GM12878 (cell line): ENCODE results near the gene BICD1. TPM values are rescaled to one million over a fixed set of nuclear protein-coding genes. Genes with fewer than 3 reads are reported as not detected.

Experiments
- ATAC-seq: fragments of 200-7000 bp; cut with Tn5 transposase; 3 replicates; pipeline ENCODE4 v1.9.1; 2020; ENCODE audit warnings: mild to moderate bottlenecking, moderate library complexity
- BruUV-seq: library from RNA; stranded (reverse); fragments of 400-500 nt; replicated peaks from 2 replicates; lab custom pipeline; 2021; lab: Mats Ljungman, UMichigan
- CTCF ChIA-PET: fragments of 300-600 bp; sonication (Branson Sonifier 250); formaldehyde crosslinking; extraction: SDS; loops from one replicate; lab custom pipeline; 2021; ENCODE audit warnings: inconsistent platforms; lab: Yijun Ruan, JAX
- POLR2A ChIA-PET: fragments of 350-600 bp; formaldehyde crosslinking; extraction: SDS; loops from one replicate; lab custom pipeline; 2021; ENCODE audit warnings: inconsistent platforms; lab: Charles Lee
- RAD21 ChIA-PET: fragments of 300-600 bp; sonication (Branson Sonifier 250); formaldehyde crosslinking; loops from one replicate; lab custom pipeline; 2023; ENCODE audit warnings: antibody characterized with exemption; ENCODE audit not compliant: unreplicated experiment; lab: Charles Lee
- SMC1A ChIA-PET: fragments of 300-600 bp; sonication (Branson Sonifier 250); formaldehyde crosslinking; loops from one replicate; lab custom pipeline; 2023; ENCODE audit not compliant: unreplicated experiment, uncharacterized antibody; lab: Charles Lee
- DNase-seq: peaks from one replicate; pipeline ENCODE4 v3.0.0-alpha.2; 2011; ENCODE audit warnings: low read depth, low spot score
- FAIRE-seq: peaks from 3 replicates; lab custom pipeline; 2011; peaks lifted over from hg19 to GRCh38; lab: Jason Lieb, UNC
- H2AFZ ChIP-seq: 2 replicates; pipeline ENCODE4 v1.6.0; 2011; ENCODE audit warnings: low read depth, low read length, control low read depth; ENCODE audit not compliant: control insufficient read depth
- H3K27ac ChIP-seq: 2 replicates; pipeline ENCODE4 v1.5.1; 2011; ENCODE audit warnings: control low read depth; ENCODE audit not compliant: control insufficient read depth, insufficient read depth
- H3K27me3 ChIP-seq, 2 experiments: replicated peaks in 1 of 2; 2 replicates each; pipeline versions ENCODE4 v1.6.0 to v1.6.1; 2011; ENCODE audit warnings: low read length in 1 of 2; ENCODE audit not compliant: control insufficient read depth in 2 of 2, insufficient read depth in 2 of 2
- H3K36me3 ChIP-seq, 2 experiments: 2 replicates each; pipeline ENCODE4 v1.5.1; 2011; ENCODE audit warnings: low read length in 1 of 2; ENCODE audit not compliant: control insufficient read depth in 2 of 2, insufficient read depth in 2 of 2
- H3K4me1 ChIP-seq: 2 replicates; pipeline ENCODE4 v1.6.1; 2011; ENCODE audit warnings: mild to moderate bottlenecking, low read length, moderate library complexity, mixed read lengths; ENCODE audit not compliant: control insufficient read depth, insufficient read depth
- H3K4me2 ChIP-seq: 2 replicates; pipeline ENCODE4 v1.6.0; 2011; ENCODE audit warnings: control low read depth; ENCODE audit not compliant: control insufficient read depth, insufficient read depth
- H3K4me3 ChIP-seq: fragments of 200-600 bp; sonication (generic); 2 replicates; pipeline ENCODE4 v1.5.1; 2016
- H3K79me2 ChIP-seq: 2 replicates; pipeline ENCODE4 v1.6.0; 2011; ENCODE audit warnings: low read length; ENCODE audit not compliant: control insufficient read depth, insufficient read depth
- H3K9ac ChIP-seq: 2 replicates; pipeline ENCODE4 v1.8.0; 2011; ENCODE audit warnings: low read length, control low read depth, mixed read lengths; ENCODE audit not compliant: control insufficient read depth, insufficient read depth
- H3K9me3 ChIP-seq: replicated peaks from 3 replicates; pipeline ENCODE4 v1.5.1; 2011; ENCODE audit warnings: mild to moderate bottlenecking, low read length; ENCODE audit not compliant: control insufficient read depth, insufficient read depth
- H4K20me1 ChIP-seq: 2 replicates; pipeline ENCODE4 v1.6.0; 2011; ENCODE audit not compliant: control insufficient read depth, insufficient read depth
- CBFB ChIP-seq: IDR thresholded peaks from 2 replicates; pipeline ENCODE4 v1.6.1; 2016; ENCODE audit warnings: antibody characterized with exemption, low read depth
- MYB ChIP-seq: fragments of 150-350 bp; IDR thresholded peaks from 2 replicates; pipeline ENCODE4 v1.6.1; 2014; ENCODE audit warnings: mild to moderate bottlenecking, low read depth, low read length, borderline replicate concordance
- NFYA ChIP-seq: IDR thresholded peaks from 2 replicates; pipeline ENCODE4 v1.6.1; 2011; ENCODE audit warnings: low read depth, mild to moderate bottlenecking, low read length, improper control_type of control experiment, borderline replicate concordance
- NR2C1 ChIP-seq: fragments of 450-650 bp; IDR thresholded peaks from 2 replicates; pipeline ENCODE4 v1.6.1; 2017; ENCODE audit warnings: antibody characterized with exemption, mild to moderate bottlenecking, moderate library complexity
- RBBP5 ChIP-seq: fragments of 200-600 bp; sonication (generic); conservative IDR thresholded peaks from 2 replicates; pipeline ENCODE4 v1.6.1; 2016
- ZNF24 ChIP-seq: fragments of 450-650 bp; IDR thresholded peaks from 2 replicates; pipeline ENCODE4 v1.6.1; 2017; ENCODE audit warnings: antibody characterized with exemption, mild to moderate bottlenecking
- WGBS: methylation state at CpG from one replicate; pipeline ENCODE4 v1.1.6; 2016; ENCODE audit warnings: low lambda C conversion rate; ENCODE audit not compliant: insufficient replicate concordance, insufficient coverage; ENCODE audit errors: missing lambda C conversion rate; 5-methylcytosine and 5-hydroxymethylcytosine counted together
- in situ Hi-C: fragments of 300-500 bp; cut with MboI; formaldehyde crosslinking; loops from 9 replicates; pipeline ENCODE4 v1.14.3; 2018; ENCODE audit warnings: mixed read lengths
- intact Hi-C: fragments of 100-400 bp; cut with micrococcal nuclease; formaldehyde crosslinking; loops from one replicate; pipeline ENCODE4 v1.14.2; 2022; ENCODE audit not compliant: unreplicated experiment
- polyA plus RNA-seq, 11 experiments: library from polyadenylated mRNA; depleted of rRNA in 4 of 11; unstranded in 6 of 11; stranded (reverse) in 5 of 11; fragments of >200 nt; fragmentation: Nextera tagmentation in 4 of 11; fragmentation: Illumina TruSeq in 1 of 11; extraction: Ambion mirVana in 4 of 11; extraction: Trizol in 1 of 11; gene quantifications; 1 replicate in 1 of 11; 2 replicates in 10 of 11; pipeline versions ENCODE4 v1.2.1 to v1.2.3, GENCODE V29; 2011 to 2016; ENCODE audit warnings: inconsistent platforms in 2 of 11, missing spikeins in 2 of 11, low read depth in 1 of 11
- total RNA-seq, 4 experiments: library from RNA; depleted of rRNA in 3 of 4; stranded (reverse); fragments of >200 nt in 3 of 4; fragmentation: Illumina TruSeq in 1 of 4; extraction: Trizol in 1 of 4; gene quantifications; 2 replicates each; pipeline versions ENCODE4 v1.2.1 to v1.2.3, GENCODE V29; 2013 to 2021

Gene BICD1
- total and polyA plus RNA-seq, 10 of the 15 experiments (the other 5 are each of a cell fraction or from before 2014, with no cell fraction given): 4.7 to 32.5 (median 14.4) TPM

DNA sequence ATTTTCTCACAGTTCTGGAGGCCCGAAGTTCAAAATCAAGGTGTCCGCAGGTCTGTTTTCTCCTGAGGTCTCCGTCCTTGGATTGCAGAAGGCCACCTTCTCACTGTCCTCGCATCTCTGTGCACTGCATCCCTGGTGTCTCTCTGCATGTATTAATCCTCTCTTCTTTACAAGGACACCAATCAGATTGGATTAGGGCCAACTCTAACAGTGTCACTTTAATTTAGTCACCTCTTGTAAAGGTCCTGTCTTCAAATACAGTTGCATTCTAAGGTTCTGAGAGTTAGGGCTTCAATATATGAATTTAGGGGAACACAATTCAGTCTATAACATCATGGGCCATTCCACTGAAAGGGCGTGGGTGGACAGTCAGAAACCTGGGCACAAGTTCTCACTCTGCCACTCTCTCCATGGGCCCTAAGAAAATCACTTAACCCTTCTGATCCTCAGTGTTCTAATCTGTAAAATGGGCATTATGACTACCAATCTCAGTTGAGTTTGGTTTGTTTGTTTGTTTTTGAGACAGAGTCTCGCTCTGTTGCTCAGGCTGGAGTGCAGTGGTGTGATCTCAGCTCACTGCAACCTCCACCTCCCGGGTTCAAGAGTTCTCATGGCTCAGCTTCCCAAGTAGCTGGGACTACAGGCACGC lies 251.1 kb downstream of the BICD1 start:
- H3K27ac ChIP-seq: no peak overlapping the region
- ATAC-seq (no peak), FAIRE-seq (no peak), DNase-seq (no peak)
- no peak for TF ChIP-seq MYB
- no peak for TF ChIP-seq NFYA
- no peaks in the 10 kb centered on the region for H3K79me2 ChIP-seq
- no peak overlapping the region for H3K4me3 ChIP-seq
- H3K27me3 ChIP-seq: no peaks in the 10 kb centered on the region
- H3K9ac ChIP-seq: no peak overlapping the region
- no peak overlapping the region for H2AFZ ChIP-seq
- no peaks in the 10 kb centered on the region for H3K36me3 ChIP-seq
- POLR2A ChIA-PET: no interaction called here
- H3K4me1 ChIP-seq: no peaks in the 10 kb centered on the region
- in situ Hi-C loops: loop anchor here (25.0 kb wide), 1 partner anchor 1655 kb away; the partner anchor contains the start of gene ALG10
- WGBS: 93% methylated on average over 8 of the region's 8 CpGs
- no peaks in the 10 kb centered on the region for H4K20me1 ChIP-seq
- H3K9me3 ChIP-seq: no peaks in the 10 kb centered on the region
- intact Hi-C loops: no loop called here
- RAD21 ChIA-PET: no interaction called here
- no peak overlapping the region for H3K4me2 ChIP-seq
- SMC1A ChIA-PET: no interaction called here
- CTCF ChIA-PET: no interaction called here
- no TSS peak for BruUV-seq

DNA sequence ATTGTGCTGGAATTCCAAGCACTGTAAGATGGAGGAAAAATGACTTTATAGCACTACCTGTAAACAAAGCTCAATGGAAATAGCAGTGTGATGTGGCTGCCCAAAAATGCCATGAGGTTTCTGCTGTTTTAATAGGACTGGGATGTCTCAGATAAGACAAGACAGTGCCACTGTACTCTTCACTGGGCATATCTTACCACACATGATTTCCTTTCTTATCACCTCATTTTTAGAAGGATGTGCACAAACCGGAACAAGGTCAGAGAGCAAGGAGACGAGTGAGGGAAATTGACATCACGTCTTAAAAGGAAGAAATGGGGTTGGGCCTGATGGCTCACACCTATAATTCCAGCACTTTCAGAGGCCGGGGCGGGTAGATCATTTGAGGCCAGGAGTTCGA lies 254.3 kb downstream of the BICD1 start:
- WGBS: 96% methylated on average over 6 of the region's 6 CpGs
- ChIA-PET RAD21 (no interaction called here), POLR2A (no interaction called here), SMC1A (interaction anchor here (1.4 to 1.5 kb wide), 2 partner anchors 19 to 708 kb away, joined by 3 to 4 read pairs; no protein-coding TSS in a partner anchor), CTCF (no interaction called here)
- Histone ChIP-seq H3K27me3 (no peaks in the 10 kb centered on the region), H2AFZ (no peak overlapping the region), H3K27ac (no peak overlapping the region), H3K4me2 (no peak overlapping the region), H3K4me1 (no peaks in the 10 kb centered on the region), H3K9me3 (no peaks in the 10 kb centered on the region), H3K36me3 (no peaks in the 10 kb centered on the region), H3K9ac (no peak overlapping the region), H4K20me1 (no peaks in the 10 kb centered on the region), H3K4me3 (no peak overlapping the region), H3K79me2 (no peaks in the 10 kb centered on the region)
- in situ Hi-C loops (loop anchor here (5.0 to 25.0 kb wide), 2 partner anchors 311 to 1651 kb away; partner anchors contain the start of gene ALG10), intact Hi-C loops (loop anchor here (10.0 kb wide), 1 partner anchor 394 kb away; the partner anchor contains the start of gene YARS2)
- ATAC-seq (no peak), DNase-seq (no peak), FAIRE-seq (no peak)
- TF ChIP-seq ZNF24 (no peak), RBBP5 (no peak), NR2C1 (no peak), CBFB (no peak)
- no TSS peak for BruUV-seq
